GM18502 (cell line): ENCODE measurements around the gene SPATA31E1.

ENCODE experiments used
- ATAC-seq: cut with Tn5 transposase; IDR thresholded peaks from one replicate; pipeline ENCODE4 v1.9.1; 2021; ENCODE audit warnings: mild to moderate bottlenecking; ENCODE audit not compliant: unreplicated experiment, poor library complexity

The SPATA31E1 gene

DNA sequence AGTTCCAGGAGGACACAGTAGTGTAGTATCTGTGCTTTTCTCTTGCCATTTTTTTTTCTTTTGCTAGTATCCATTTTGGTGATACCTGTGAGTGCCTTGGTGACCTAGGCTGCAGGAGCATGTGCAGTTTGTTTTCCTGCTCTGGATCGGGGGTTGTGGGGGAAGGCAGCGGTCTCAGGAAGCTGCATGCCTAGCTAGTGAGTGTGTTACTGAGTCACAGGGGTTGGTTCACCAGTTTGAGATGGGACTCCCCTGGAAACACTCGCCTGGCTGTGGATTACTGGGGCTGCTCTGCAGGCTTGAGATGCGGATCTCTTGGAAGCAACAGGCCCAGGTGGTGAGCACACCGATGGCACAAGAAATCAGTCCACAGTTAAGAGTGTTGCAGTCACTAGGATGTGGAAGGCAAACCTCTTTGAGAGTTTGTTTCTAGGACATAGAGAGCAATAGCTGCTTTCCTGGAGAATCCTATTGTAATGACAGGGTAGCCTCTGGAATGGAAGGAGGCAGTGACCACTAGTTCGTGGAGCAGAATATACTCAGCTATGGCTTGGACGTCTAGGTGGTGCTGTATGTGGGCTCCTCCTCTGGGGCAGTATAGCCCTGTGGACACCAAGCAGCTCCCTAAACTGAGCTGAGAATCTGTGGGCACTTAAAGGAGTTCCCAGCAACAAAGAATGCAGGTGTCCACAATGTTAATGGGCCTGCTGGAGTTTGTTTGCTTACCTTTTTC, 20.0 kb upstream of the SPATA31E1 start:
- ATAC-seq, result no peak

DNA sequence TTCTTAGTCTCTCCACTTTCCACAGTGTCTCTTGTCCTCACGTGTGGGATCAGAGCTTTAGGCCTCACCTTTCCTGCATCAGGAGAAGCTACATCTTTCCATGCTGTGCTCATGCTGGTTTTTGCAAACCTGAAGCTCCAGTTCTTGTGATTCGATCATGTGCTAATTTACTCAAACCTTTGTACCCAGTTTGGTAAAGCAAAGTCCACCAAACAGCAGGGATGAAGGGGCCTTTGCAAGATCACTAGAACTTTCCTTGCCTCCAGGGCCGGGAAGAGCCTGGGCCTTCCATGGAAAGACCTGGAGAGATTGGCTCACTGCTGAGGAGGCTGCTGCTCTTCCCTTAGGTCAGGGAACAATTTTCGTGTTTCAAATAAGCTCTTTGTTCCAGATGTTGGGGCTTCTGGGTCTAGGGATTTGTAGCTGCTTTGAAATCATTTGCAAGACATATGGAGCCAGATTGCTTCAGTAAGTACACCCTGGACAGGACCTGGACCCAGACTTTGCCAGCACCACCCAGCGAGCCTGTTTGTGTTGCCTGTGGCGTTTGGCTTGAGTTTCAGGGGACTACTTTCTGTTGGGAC, 18.7 kb upstream of the SPATA31E1 start:
- no peak for ATAC-seq

DNA sequence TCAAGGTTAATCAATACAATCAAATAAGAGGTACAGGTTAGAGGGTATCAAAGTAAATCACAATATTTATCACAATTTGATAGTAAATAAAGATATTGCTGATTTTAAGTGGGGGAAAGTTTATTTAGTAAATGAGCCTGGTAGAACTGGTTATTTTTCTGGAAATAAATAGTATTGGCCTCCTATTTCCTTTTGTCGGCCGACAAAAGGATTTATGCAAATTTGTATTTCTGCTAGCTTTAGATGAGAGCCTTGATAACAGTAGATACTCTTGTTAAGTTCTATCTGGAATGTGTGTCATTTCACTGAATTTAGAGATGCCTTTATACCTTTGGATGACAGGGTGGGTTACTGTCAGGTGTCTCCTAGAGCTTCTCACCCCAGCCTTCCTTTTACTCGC, 17.8 kb upstream of the SPATA31E1 start:
- no peak for ATAC-seq

DNA sequence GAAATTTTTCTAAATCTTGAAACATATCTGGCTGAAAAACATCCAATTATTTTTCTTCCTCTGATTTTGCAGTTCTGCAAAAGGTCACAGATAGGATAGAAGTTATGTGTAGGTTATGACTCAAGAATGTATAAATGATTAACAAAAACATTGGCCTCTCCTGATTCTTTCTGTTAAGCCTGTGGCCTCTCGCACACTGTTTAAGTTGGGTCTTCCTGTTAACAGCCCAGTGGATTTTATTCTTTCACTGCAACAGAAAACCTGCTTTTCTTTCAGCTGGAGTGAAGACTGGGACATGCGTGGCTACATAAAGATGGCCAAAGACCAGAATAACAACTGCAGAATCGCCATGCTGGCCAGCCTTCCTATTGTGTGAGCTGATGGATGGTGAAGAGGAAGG, 17.1 kb upstream of the SPATA31E1 start:
- no peak for ATAC-seq

DNA sequence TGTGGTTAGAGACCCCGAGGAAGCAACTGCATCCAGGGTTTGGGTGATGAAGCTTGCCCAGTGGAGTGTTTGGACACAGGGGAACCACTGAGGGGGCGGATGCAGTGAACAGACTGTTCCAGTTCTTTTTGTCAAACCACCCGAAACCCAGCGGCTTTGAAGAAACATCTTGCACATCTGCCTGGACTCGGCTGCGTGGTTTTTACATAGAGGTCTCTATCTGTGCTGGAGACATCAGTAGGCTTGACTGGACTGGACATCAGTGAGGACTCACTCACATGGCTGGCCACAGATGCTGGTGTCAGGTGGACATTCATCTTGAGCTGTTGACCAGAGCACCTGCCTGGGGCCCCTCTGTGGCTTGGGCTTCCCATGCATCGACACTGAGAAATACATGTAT, 15.3 kb upstream of the SPATA31E1 start:
- no peak for ATAC-seq

DNA sequence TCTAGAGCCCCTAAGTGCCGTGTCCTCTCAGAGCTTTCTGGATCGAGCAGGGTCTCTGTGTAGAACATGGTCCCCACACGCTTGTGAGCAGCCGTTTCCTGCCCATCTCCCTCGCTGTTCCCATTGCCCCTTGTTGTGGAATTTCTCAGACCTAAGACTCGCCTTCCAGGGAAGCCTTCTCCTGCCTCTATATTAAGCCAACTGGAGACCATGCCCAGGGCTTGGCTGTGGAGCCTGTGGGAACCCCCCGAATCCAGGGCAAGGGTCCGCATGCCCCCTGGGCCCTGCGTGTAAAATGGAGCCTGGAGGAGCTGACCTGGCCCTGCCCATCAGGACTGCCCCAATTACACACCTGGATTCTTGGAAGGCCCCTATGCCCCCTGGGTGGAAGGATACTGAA, 14.5 kb upstream of the SPATA31E1 start:
- ATAC-seq, result no peak

DNA sequence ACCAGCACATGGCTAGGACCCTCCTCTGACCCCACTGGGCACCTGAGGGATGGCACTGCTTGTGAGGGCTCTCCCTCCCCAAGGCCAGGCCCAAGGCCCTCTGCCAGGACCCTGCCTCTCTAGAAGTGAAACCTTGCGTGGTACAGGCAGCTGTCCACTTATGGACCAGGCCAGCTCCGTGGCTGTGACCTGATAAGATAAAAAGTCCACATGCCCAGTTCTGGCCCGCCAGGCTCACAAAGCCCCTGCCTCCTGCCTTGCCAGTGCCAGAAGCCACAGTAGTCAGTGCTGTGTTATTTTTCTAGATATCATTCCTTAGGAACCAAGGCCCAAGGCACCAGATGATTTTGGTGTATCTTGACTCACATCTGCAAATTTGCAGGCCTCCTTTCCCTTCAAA, 14.0 kb upstream of the SPATA31E1 start:
- no peak for ATAC-seq

DNA sequence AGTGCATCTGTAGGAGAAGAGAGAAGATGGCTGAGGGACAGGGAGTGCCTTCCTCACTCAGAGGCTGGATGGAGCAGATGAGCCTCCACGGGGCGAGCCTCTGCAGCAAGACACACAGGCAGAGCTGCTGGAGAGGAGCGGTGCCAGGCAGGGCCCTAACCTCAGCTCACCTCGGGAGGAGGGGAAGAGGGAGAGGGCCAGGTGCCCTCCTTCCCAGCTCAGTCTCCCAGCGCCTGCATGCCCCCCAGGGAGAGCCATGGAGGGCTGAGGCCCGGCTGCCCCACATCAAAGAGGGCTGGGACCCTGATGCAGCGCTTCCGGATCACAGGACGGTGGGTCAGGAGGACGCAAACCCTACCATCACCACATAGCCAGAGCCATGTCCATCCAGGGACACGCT, 13.6 kb upstream of the SPATA31E1 start:
- no peak for ATAC-seq

DNA sequence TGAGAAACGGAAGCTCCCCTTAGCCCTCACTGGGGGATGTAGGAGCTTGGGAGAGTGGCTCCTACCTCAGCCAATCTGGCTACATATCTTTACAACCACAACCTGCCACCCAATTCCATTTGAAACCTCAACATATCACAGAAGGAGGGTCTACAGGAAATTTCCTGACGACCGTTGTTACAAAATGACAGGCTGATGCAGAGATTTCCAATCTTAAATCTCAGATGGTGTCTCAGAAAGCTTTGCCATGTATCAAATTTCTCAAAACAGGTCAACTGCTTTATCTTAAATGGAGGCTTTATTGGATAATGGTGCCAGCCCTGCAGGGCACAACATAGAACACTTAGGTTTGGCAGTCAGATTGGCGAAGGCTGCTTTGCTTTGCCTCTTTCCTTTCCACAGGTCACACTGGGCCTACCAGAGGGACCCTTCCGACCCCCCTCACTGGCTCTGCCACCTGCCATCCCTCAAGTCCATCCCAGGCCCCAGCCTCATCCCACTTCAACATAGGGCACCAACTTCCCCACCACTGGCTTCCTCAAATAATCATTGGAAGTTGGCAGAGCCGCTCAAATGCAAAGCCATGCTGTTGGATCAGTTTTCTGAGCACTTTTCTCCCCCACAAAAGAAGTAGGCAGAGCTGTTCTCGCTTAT, 11.1 kb upstream of the SPATA31E1 start:
- no peak for ATAC-seq

DNA sequence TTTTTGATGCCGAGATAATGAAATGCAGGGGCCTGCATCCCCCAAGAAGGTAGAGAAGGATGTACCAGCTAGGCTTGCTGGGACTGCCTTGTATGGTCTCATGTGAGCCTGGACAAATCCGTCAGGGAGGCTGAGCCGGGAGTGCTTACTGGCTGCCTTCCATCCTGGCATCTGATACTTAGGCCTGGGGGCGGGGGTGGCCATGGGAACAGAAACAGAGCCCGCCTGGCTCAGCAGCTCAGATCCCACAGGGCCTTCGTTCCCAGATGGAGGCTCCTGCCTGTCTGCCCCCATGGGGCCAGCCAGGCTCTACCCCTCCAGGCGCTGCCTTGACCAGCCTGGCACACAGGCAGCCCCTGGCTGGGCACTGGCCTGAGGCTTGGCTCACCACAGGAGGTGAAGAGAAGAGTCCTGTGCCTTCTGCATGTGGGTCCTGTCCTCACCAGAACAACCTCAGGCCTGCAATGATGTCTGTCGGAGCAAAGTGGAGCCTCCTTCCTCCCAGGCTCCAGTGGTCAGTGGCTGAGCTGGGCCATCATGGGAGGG, 10.5 kb upstream of the SPATA31E1 start:
- no peak for ATAC-seq

DNA sequence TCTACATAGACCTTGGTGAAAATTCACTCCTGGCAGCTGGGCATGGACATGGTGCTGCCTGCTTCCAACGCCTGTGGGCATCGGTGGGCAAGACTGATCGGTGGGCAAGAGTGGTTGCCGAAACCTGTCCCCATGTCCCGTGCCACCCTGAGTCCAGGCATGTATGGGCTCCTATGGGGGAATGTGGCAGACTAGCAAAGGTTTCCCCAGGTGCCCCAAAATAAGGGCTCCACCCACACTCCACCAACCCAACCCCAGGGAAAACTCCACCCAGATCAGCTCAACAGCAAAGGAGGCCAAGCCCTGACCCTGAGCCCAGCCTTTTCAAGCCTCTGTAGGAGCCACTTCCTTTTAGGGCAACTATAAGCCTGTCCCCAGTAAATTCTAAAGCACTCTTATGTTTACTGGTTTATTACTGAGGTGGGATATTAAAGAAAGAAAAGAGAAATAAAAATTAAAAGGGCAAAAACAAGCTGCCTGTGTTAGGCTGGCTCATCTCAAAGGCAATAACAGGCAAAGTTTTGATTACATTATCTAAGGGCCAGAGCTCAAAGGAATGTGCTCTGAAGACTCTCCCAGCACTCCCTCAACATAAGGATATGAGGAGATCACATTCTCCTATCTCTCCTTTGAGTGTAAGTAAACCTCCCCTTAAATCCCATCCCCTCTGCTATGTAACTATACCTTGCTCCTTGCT, 8.9 kb upstream of the SPATA31E1 start:
- ATAC-seq, result no peak

DNA sequence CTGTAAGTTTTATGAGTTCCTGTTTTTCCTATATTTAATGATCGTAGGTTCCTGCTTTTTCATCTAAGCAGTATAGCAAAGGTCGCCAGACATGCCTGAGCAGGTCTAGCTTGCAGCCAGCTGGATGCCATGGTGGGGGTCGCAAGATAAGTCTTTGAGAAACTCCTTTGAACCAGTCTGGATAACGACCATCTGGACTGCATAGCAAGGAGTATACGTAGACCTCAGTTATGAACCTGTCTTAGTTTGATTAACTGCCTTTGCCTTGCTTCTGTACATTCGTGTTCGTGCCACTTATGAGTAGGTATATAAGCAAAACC, 8.4 kb upstream of the SPATA31E1 start:
- ATAC-seq, result no peak

DNA sequence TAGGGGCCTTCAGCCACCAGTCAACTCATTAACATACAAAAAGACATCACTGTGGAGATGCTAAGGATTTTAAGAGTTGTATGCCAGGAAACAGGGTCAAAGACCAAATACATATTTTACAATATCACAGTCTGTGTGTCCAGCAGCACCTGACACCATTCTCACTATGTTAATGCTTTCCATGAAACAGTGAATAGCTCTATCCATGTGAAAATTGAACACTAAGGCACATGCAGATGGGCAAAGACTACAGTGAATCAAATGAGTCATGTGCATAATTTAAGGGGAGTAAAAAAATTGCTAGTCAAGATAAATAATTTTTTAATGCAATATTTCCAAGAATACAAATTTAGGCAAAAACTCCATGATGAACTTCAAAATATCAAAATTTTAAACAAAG, 7.6 kb upstream of the SPATA31E1 start:
- ATAC-seq, result no peak

DNA sequence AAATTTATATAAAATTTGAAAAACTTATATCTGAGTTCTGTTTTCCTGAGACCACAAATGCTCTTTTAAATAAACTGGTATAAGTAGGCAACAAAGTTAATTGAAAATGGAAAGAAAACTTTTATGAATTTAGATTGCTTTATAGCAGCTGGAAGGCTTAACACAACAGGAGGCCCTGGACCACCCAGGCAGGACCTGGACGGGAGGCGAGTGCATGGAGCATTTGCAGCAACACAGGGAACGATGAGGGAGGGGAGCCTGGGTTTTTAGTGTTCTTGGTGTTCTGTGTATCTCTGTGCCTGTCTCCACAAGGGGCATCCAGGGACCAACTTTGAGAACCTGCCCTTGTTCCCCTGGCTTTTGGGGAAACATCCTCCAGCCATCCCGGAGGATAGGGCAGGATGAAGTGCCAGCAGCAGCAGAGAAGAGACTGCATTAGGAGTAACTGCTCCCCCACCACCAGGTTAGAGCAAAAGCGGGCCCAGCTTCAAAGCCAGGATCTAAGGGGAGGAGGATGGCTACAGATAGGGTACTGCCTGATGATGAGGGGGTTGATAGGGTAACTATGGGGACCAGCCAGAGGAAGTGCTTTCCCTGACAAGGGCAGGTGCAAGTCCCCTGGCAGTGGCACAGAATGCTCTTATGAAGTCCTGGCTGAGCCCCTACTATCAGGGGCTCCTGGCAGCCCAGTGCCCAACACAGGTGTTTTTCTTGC, 6.7 kb upstream of the SPATA31E1 start:
- ATAC-seq, result no peak

DNA sequence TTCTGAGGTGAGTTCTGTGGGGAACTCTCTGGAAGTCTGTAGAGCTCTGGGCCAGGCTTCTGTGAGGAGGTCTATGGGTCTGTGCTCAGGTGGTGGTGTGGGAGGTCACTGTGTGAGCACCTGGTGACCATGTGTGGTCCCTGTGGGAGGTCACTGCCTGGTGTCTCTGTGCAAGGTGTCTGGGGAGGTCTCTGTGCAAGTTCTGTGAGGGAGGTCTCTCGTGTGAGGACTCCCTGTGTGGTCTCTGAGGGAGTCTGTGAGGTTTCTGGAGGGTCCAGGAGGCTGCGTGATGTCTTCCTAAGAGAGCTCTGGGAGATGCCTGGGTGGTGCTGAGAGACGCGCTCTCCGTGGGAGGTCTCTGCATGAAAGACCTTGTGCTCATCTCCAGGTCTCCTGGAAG, 6.0 kb upstream of the SPATA31E1 start:
- ATAC-seq, result no peak

DNA sequence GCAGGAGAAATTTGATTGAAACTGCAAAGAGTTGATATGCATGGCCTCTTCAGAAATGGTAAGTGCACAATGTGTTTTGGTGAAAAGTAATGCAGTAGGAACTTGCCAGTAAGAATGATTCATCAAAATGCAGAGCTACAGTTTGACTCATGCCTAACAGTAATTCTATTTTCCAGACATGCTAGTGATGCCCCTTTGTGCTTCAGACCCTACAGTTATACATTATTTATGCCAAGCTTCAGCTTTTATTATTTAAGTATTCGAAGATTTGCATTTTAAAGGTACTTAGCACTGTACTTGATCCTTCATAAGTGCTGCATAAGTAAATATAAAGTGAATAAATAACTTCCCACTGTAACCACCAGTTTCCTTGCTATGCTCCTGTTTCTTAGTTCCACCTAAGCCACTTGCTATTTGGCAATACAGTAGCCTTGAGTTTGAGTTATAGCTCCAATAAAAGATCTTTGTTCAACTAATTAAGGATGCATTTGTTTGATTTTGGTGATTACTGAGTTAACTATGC, 3.6 kb upstream of the SPATA31E1 start:
- no peak for ATAC-seq

DNA sequence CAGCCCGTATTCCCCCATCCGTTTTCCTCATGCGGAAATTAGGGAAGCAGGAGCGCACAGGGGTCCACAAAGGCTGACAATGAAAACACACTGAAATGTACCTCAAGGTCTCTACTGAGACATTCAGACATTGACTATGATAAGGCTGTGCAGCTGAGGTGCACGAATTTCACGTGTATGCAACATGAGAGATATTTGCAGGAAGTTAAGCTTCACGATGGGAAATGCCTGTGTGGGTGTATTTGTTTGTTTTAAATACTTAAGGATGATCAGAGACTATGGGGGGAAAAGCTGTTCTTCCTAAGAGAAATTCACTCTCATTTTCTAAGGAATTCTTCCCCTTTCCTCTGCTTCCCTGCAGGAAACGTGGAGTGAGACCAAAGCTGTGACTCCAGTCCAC, 2.6 kb upstream of the SPATA31E1 start:
- ATAC-seq, result no peak

DNA sequence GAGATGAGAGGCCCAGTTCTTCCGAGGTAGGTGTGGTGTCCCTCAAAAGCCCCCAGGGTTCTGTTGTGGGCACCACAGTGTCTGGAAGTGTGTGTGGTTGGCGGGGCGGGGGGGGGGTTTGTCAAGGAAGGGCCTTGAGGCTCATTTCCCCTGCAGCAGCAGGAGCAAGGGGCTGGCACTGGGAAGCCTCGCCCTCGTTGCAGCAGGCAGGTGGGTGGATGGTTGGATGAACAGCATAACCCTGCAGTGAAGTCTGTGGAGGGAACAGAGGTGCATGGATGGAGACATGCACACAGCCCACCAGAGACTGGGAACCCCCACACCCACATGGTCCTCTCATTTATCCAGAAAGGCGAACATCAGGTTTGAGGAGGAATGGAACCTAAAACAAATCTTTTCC, 2.0 kb upstream of the SPATA31E1 start:
- no peak for ATAC-seq

DNA sequence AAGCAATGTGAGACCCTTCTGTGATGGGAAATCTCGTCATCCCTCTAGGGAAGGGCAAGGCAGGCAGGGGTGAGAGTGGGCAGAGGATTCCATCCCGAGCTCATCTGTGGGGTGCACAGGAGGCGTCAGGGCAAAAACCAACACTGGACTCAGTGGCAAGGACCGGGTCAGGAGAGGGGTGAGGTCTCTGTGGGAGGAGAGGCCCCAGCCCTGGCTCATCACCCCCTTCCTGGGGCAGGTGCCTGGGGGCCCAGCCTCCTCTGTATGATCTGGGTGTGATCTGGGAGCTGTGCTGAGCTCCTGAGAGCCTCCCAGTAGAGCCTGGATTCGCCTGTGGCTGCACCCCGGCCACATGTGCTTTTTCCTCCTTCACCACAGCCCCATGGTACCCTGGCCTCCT, 597 bp downstream of the SPATA31E1 start:
- ATAC-seq, result no peak

DNA sequence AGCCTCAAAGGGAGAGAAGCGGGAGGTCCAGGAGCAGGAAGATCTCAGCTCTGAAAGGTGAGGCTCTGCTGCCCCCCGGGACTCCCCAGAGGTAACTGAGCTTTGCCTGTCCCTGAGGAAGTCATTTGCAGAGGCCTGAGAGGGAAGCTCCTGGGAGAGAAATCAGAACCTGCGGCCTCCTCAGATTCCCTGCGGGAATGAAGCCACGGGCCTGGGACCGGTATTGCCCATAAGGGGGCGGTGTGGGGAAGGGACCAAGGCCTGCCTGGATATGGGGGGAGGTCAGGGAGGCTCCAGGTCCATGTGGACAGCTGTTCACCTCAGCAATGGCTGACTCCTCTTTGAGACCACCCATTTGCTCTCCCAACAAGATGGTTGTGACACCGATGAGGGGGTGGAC, 1.3 kb downstream of the SPATA31E1 start:
- no peak for ATAC-seq
